WTC11 (cell line): Measurements from ENCODE around the gene CSRNP3. TPM values are rescaled to one million over a fixed set of nuclear protein-coding genes. Genes with fewer than 3 reads are reported as not detected.

Experiments
- ATAC-seq: fragments of 200-7000 bp; cut with Tn5 transposase; 2 replicates; pipeline ENCODE4 v1.10.0; 2021; ENCODE audit warnings: mild to moderate bottlenecking, moderate library complexity
- CTCF ChIA-PET: fragments of 300-600 bp; sonication (Branson Sonifier 250); formaldehyde crosslinking; loops from one replicate; lab custom pipeline; 2021; ENCODE audit warnings: antibody characterized with exemption; lab: Charles Lee
- POLR2A ChIA-PET: fragments of 350-600 bp; sonication (Branson Sonifier 250); formaldehyde crosslinking; loops from one replicate; lab custom pipeline; 2021; ENCODE audit warnings: antibody characterized with exemption; lab: Charles Lee
- DNase-seq: peaks from one replicate; pipeline ENCODE4 v3.0.0; 2021; ENCODE audit warnings: low spot score
- H3K27ac Mint-ChIP-seq: 2 replicates; pipeline ENCODE4 v1.8.0; 2021; ENCODE audit warnings: mixed read lengths
- H3K27me3 Mint-ChIP-seq: 2 replicates; pipeline ENCODE4 v1.8.0; 2021; ENCODE audit warnings: low read depth, mild to moderate bottlenecking, moderate library complexity, mixed read lengths
- H3K36me3 Mint-ChIP-seq: 2 replicates; pipeline ENCODE4 v1.8.0; 2021; ENCODE audit warnings: mixed read lengths
- H3K4me1 Mint-ChIP-seq: 2 replicates; pipeline ENCODE4 v1.8.0; 2022; ENCODE audit warnings: mixed read lengths
- H3K4me3 Mint-ChIP-seq: 2 replicates; pipeline ENCODE4 v1.8.0; 2021; ENCODE audit warnings: mild to moderate bottlenecking, moderate library complexity, mixed read lengths
- H3K9me3 Mint-ChIP-seq: 2 replicates; pipeline ENCODE4 v1.8.0; 2021; ENCODE audit warnings: mixed read lengths
- AFF4 ChIP-seq: sonication (generic); formaldehyde crosslinking; IDR thresholded peaks from 2 replicates; pipeline ENCODE4 v1.8.1; 2023; ENCODE audit warnings: mild to moderate bottlenecking, missing genetic modification reagents, borderline replicate concordance
- ATF1 ChIP-seq: sonication (generic); formaldehyde crosslinking; IDR thresholded peaks from 2 replicates; pipeline ENCODE4 v1.8.1; 2023; ENCODE audit warnings: mild to moderate bottlenecking, moderate library complexity, missing genetic modification reagents
- ATF3 ChIP-seq: sonication (generic); formaldehyde crosslinking; conservative IDR thresholded peaks from 2 replicates; pipeline ENCODE4 v1.8.1; 2022; ENCODE audit warnings: mild to moderate bottlenecking, missing genetic modification reagents
- CBFB ChIP-seq: sonication (generic); formaldehyde crosslinking; IDR thresholded peaks from 2 replicates; pipeline ENCODE4 v1.8.1; 2022; ENCODE audit warnings: mild to moderate bottlenecking, low read depth, missing genetic modification reagents
- CREM ChIP-seq: sonication (generic); formaldehyde crosslinking; IDR thresholded peaks from 2 replicates; pipeline ENCODE4 v1.8.1; 2022; ENCODE audit warnings: mild to moderate bottlenecking, missing genetic modification reagents, moderate library complexity
- ELF4 ChIP-seq: sonication (generic); formaldehyde crosslinking; IDR thresholded peaks from 2 replicates; pipeline ENCODE4 v1.8.1; 2022; ENCODE audit warnings: low read depth, mild to moderate bottlenecking, moderate library complexity, missing genetic modification reagents
- ERG ChIP-seq: fragments of 250-450 bp; sonication (Bioruptor Pico); IDR thresholded peaks from 2 replicates; pipeline ENCODE4 v1.8.0; 2021; ENCODE audit warnings: mild to moderate bottlenecking
- FOXK1 ChIP-seq: sonication (generic); formaldehyde crosslinking; IDR thresholded peaks from 2 replicates; pipeline ENCODE4 v1.8.0; 2022; ENCODE audit warnings: mild to moderate bottlenecking, moderate library complexity, missing genetic modification reagents
- GRHL2 ChIP-seq: fragments of 250-450 bp; sonication (Bioruptor Pico); IDR thresholded peaks from 2 replicates; pipeline ENCODE4 v1.8.0; 2022; ENCODE audit warnings: mild to moderate bottlenecking, moderate library complexity; ENCODE audit not compliant: insufficient replicate concordance, severe bottlenecking
- KAT7 ChIP-seq: sonication (generic); formaldehyde crosslinking; IDR thresholded peaks from 2 replicates; pipeline ENCODE4 v1.8.1; 2023; ENCODE audit warnings: missing genetic modification reagents, mild to moderate bottlenecking, borderline replicate concordance
- MAX ChIP-seq: sonication (generic); formaldehyde crosslinking; IDR thresholded peaks from 2 replicates; pipeline ENCODE4 v1.8.0; 2022; ENCODE audit warnings: mild to moderate bottlenecking, missing genetic modification reagents
- MXD4 ChIP-seq: fragments of 250-450 bp; sonication (Bioruptor Pico); IDR thresholded peaks from 2 replicates; pipeline ENCODE4 v1.8.0; 2021; ENCODE audit warnings: mild to moderate bottlenecking, moderate library complexity, borderline replicate concordance
- NFE2L1 ChIP-seq: sonication (generic); formaldehyde crosslinking; IDR thresholded peaks from 2 replicates; pipeline ENCODE4 v1.8.1; 2023; ENCODE audit warnings: missing genetic modification reagents
- RELA ChIP-seq: sonication (generic); formaldehyde crosslinking; IDR thresholded peaks from 2 replicates; pipeline ENCODE4 v1.8.1; 2022; ENCODE audit warnings: missing genetic modification reagents, mild to moderate bottlenecking, borderline replicate concordance
- SOX15 ChIP-seq: fragments of 250-450 bp; sonication (Bioruptor Pico); IDR thresholded peaks from 2 replicates; pipeline ENCODE4 v1.9.0; 2021; ENCODE audit warnings: mild to moderate bottlenecking
- TP53 ChIP-seq: sonication (generic); formaldehyde crosslinking; IDR thresholded peaks from 2 replicates; pipeline ENCODE4 v1.8.1; 2023; ENCODE audit warnings: mild to moderate bottlenecking, missing genetic modification reagents
- USF1 ChIP-seq: sonication (generic); formaldehyde crosslinking; IDR thresholded peaks from 2 replicates; pipeline ENCODE4 v1.8.0; 2022; ENCODE audit warnings: mild to moderate bottlenecking, missing genetic modification reagents
- ZBTB43 ChIP-seq: sonication (generic); formaldehyde crosslinking; IDR thresholded peaks from 2 replicates; pipeline ENCODE4 v1.8.1; 2023; ENCODE audit warnings: mild to moderate bottlenecking, missing genetic modification reagents
- ZNF121 ChIP-seq: sonication (generic); formaldehyde crosslinking; IDR thresholded peaks from 2 replicates; pipeline ENCODE4 v1.8.0; 2023; ENCODE audit warnings: missing genetic modification reagents
- ZNF317 ChIP-seq: sonication (generic); formaldehyde crosslinking; IDR thresholded peaks from 2 replicates; pipeline ENCODE4 v1.8.1; 2023; ENCODE audit warnings: low read depth, mild to moderate bottlenecking, moderate library complexity, missing genetic modification reagents, borderline replicate concordance
- ZNF423 ChIP-seq: fragments of 250-450 bp; sonication (Bioruptor Pico); IDR thresholded peaks from 2 replicates; pipeline ENCODE4 v2.1.2; 2022; ENCODE audit warnings: mild to moderate bottlenecking, moderate library complexity
- ZNF671 ChIP-seq: fragments of 250-450 bp; sonication (Bioruptor Pico); IDR thresholded peaks from 2 replicates; pipeline ENCODE4 v1.8.0; 2021; ENCODE audit warnings: mild to moderate bottlenecking
- total RNA-seq: library from RNA; stranded (reverse); gene quantifications from 3 replicates; pipeline ENCODE4 v1.2.3, GENCODE V29; 2021

Gene CSRNP3
- total RNA-seq, 1 experiment from 2014 or later = 7.3 TPM

GRCh38 chr2:165535471-165535870 is 66.0 kb downstream of the CSRNP3 start (continued):
- no peak for TF ChIP-seq ATF3 (CRISPR knock-in tag)
- no peak for TF ChIP-seq ZNF317
- no peak for TF ChIP-seq MAX (CRISPR knock-in tag)

- ATAC-seq (peak; percentile 74), DNase-seq (no peak)
- H3K36me3 Mint-ChIP-seq = no peaks in the 10 kb centered on the region
- H3K27me3 Mint-ChIP-seq = no peaks in the 10 kb centered on the region
- H3K4me3 Mint-ChIP-seq = no peak overlapping the region
- POLR2A ChIA-PET = no interaction called here
- CTCF ChIA-PET = interaction anchor here (0.5 to 0.9 kb wide), 4 partner anchors 10 to 591 kb away, joined by 3 to 7 read pairs (median 4); partner anchors contain the start of gene SCN1A
- no peaks in the 10 kb centered on the region for H3K9me3 Mint-ChIP-seq
- peak overlapping the region; percentile 36; the same call in 1 of the 2 replicates for H3K27ac Mint-ChIP-seq
- H3K4me1 Mint-ChIP-seq = peaks cover 9% of the 10 kb centered on the region
- TF ChIP-seq ZNF423 (CRISPR knock-in tag) (no peak), GRHL2 (CRISPR knock-in tag) (no peak), TP53 (CRISPR knock-in tag) (no peak), KAT7 (CRISPR knock-in tag) (no peak), NFE2L1 (CRISPR knock-in tag) (no peak), SOX15 (no peak), ZBTB43 (CRISPR knock-in tag) (no peak), USF1 (CRISPR knock-in tag) (no peak), FOXK1 (CRISPR knock-in tag) (no peak), CBFB (CRISPR knock-in tag) (no peak)
These were observed 67.5 kb downstream of the CSRNP3 start for GRCh38 chr2:165536851-165537499.

- CTCF ChIA-PET = no interaction called here
- Mint-ChIP-seq H3K4me1 (peaks cover 9% of the 10 kb centered on the region), H3K9me3 (no peaks in the 10 kb centered on the region), H3K27ac (no peak overlapping the region), H3K36me3 (no peaks in the 10 kb centered on the region), H3K27me3 (no peaks in the 10 kb centered on the region), H3K4me3 (no peak overlapping the region)
- ATAC-seq = no peak
- DNase-seq = no peak
- POLR2A ChIA-PET = no interaction called here
- TF ChIP-seq MXD4 (no peak), ELF4 (CRISPR knock-in tag) (no peak)
These were observed 70.5 kb downstream of the CSRNP3 start for GRCh38 chr2:165539985-165540384.

- POLR2A ChIA-PET = no interaction called here
- CTCF ChIA-PET = no interaction called here
- Mint-ChIP-seq H3K27ac (no peak overlapping the region), H3K36me3 (no peaks in the 10 kb centered on the region), H3K4me3 (no peak overlapping the region), H3K4me1 (peaks cover 10% of the 10 kb centered on the region), H3K9me3 (no peaks in the 10 kb centered on the region), H3K27me3 (no peaks in the 10 kb centered on the region)
- no peak for ATAC-seq
- DNase-seq = no peak
- TF ChIP-seq ZNF121 (CRISPR knock-in tag) (no peak), ZNF671 (no peak), ATF1 (CRISPR knock-in tag) (no peak), TP53 (CRISPR knock-in tag) (no peak), ERG (no peak), ZNF423 (CRISPR knock-in tag) (no peak), RELA (no peak), AFF4 (CRISPR knock-in tag) (no peak), CREM (CRISPR knock-in tag) (no peak)
These were observed 75.4 kb downstream of the CSRNP3 start for GRCh38 chr2:165544897-165545296.
